K562 (cell line): Measurements from ENCODE around the gene CCNB1IP1.

Experiments used
- BCL6 ChIP-seq: fragments of 250-450 bp; sonication (Bioruptor Pico); IDR thresholded peaks from 2 replicates; pipeline ENCODE4 v1.4.0; 2020
- CTCF ChIP-seq, 3 experiments: IDR thresholded peaks in 2 of 3; conservative IDR thresholded peaks in 1 of 3; 2 replicates each; pipeline ENCODE4 v1.5.1; 2011 to 2012; ENCODE audit warnings: low read length in 3 of 3, mild to moderate bottlenecking in 3 of 3, control low read depth in 2 of 3, improper control_type of control experiment in 1 of 3, inconsistent platforms in 1 of 3, low read depth in 1 of 3, mixed read lengths in 1 of 3, moderate library complexity in 1 of 3; ENCODE audit not compliant: insufficient read depth in 2 of 3
- ETV5 ChIP-seq: sonication (generic); formaldehyde crosslinking; IDR thresholded peaks from 2 replicates; pipeline ENCODE4 v1.4.0; 2020; ENCODE audit warnings: low read depth, mild to moderate bottlenecking, missing genetic modification reagents
- NCOA1 ChIP-seq: fragments of 450-650 bp; IDR thresholded peaks from 2 replicates; pipeline ENCODE4 v1.6.1; 2016; ENCODE audit warnings: low read depth
- RFX1 ChIP-seq: fragments of 450-650 bp; IDR thresholded peaks from 2 replicates; pipeline ENCODE4 v1.6.1; 2016; ENCODE audit warnings: mild to moderate bottlenecking, moderate library complexity

DNA sequence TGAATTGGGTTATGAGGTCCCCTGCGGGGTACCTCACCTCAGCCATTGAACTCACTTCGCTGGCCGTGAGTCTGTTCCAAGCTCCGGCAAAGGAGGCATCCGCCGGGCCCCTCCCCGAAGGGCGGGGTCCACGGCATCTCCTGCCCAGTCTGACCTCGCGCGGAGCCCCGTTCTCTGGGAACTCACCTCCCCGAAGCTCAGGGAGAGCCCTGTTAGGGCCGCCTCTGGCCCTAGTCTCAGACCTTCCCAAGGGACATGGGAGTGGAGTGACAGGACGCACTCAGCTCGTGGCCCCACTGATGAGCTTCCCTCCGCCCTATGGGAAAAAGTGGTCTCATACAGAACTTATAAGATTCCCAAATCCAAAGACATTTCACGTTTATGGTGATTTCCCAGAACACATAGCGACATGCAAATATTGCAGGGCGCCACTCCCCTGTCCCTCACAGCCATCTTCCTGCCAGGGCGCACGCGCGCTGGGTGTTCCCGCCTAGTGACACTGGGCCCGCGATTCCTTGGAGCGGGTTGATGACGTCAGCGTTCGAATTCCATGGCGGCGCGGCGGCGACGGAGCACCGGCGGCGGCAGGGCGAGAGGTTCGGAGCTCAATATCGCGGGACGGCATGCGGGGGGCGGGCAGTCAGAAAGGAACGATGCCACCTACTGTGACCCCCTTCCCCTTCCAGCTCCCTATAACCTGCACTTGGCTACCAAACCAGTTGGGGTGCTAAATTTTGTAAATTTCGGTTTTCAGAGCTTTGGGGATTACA is 10.2 kb upstream of the CCNB1IP1 start, which contains the start of gene PARP2:
- no peak for TF ChIP-seq RFX1
- TF ChIP-seq BCL6 = no peak
- peak; percentile 59; the same call in 1 of the 2 replicates for TF ChIP-seq ETV5 (CRISPR knock-in tag)
- no peak for TF ChIP-seq CTCF (IDR thresholded peaks at IDR 0.05 in 2 of 3, conservative IDR thresholded peaks at IDR 0.05 in 1 of 3; ENCODE audit: insufficient read depth in 2 of 3, low read depth in 1 of 3, low read length in 3 of 3)
- TF ChIP-seq NCOA1 = no peak
